Measurements from ENCODE around the gene IL1RAPL1.

Gene IL1RAPL1

DNA sequence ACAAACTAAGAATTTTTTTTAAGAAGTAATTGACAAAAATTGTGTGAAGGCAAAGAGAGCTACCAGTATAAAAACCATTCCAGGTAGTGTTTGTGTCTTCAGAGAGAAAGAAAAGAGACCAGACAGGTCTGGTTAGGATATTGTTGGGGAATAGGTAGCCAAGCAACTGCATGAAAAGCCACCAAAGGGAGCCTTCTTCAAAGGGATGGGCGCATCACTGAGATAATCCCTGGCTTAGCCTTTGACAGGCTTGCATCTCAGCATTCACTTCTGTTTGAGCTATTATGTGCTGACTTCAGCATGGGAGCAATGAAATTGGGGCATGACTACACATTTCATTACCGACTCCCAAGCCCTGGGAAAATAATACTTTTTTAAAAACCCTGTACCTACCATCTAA is 496.6 kb downstream of the IL1RAPL1 start:
- H3F3A ChIP-seq (ENCODE audit: low read depth), result no peaks in the 10 kb centered on the region
- no peak overlapping the region for H3K4me2 ChIP-seq (ENCODE audit: low read depth, low read length, poor library complexity, severe bottlenecking)
- H4K20me1 ChIP-seq (ENCODE audit: insufficient read depth, low read length, poor library complexity, severe bottlenecking), result no peaks in the 10 kb centered on the region
- H3K4me3 ChIP-seq (ENCODE audit: low read length, poor library complexity, severe bottlenecking), result no peak overlapping the region
- no peaks in the 10 kb centered on the region for H3K79me2 ChIP-seq (ENCODE audit: insufficient read depth, low read length)
- no peak for TF ChIP-seq EZH2phosphoT487 (IDR thresholded peaks at IDR 0.05; ENCODE audit: borderline replicate concordance)
- TF ChIP-seq, protein P1, sequence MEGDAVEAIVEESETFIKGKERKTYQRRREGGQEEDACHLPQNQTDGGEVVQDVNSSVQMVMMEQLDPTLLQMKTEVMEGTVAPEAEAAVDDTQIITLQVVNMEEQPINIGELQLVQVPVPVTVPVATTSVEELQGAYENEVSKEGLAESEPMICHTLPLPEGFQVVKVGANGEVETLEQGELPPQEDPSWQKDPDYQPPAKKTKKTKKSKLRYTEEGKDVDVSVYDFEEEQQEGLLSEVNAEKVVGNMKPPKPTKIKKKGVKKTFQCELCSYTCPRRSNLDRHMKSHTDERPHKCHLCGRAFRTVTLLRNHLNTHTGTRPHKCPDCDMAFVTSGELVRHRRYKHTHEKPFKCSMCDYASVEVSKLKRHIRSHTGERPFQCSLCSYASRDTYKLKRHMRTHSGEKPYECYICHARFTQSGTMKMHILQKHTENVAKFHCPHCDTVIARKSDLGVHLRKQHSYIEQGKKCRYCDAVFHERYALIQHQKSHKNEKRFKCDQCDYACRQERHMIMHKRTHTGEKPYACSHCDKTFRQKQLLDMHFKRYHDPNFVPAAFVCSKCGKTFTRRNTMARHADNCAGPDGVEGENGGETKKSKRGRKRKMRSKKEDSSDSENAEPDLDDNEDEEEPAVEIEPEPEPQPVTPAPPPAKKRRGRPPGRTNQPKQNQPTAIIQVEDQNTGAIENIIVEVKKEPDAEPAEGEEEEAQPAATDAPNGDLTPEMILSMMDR (conservative IDR thresholded peaks at IDR 0.05; ENCODE audit: low read length), result no peak
- H3K9me3 ChIP-seq (ENCODE audit: insufficient read depth, low read depth, low read length), result no peaks in the 10 kb centered on the region
- H3K9me2 ChIP-seq (replicated peaks; ENCODE audit: low read depth, low read length), result no peaks in the 10 kb centered on the region
- no peaks in the 10 kb centered on the region for H3K27me3 ChIP-seq (ENCODE audit: insufficient read depth, low read length, poor library complexity, severe bottlenecking)
- no peaks in the 10 kb centered on the region for H3K36me3 ChIP-seq (ENCODE audit: insufficient read depth, low read length)
- no peaks in the 10 kb centered on the region for H3K4me1 ChIP-seq (ENCODE audit: insufficient read depth, low read length, poor library complexity, severe bottlenecking)
- H3K9ac ChIP-seq (ENCODE audit: low read depth, low read length, poor library complexity, severe bottlenecking), result no peak overlapping the region
- H2AFZ ChIP-seq (ENCODE audit: low read length), result no peak overlapping the region

DNA sequence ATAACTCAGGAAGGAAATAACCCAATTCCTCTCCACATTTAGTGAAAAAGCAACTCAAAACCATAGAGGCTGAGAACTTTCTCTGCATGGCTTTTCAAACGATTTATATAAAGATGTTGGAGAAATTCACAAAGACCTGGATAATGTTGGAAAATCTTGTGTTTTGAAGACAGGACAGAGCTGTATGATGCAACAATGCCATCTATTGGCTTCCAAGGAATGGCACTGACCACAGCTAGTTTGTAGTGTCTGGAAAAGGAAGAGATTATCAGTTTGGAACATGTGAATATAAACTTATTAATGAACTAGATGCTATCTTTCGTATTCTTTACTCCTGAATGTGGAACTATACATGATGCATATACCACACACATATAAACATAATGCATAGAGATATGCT is 503.6 kb downstream of the IL1RAPL1 start:
- no peak overlapping the region for H3K4me3 ChIP-seq (ENCODE audit: low read length, poor library complexity, severe bottlenecking)
- H3K79me2 ChIP-seq (ENCODE audit: insufficient read depth, low read length), result no peaks in the 10 kb centered on the region
- no peaks in the 10 kb centered on the region for H3K36me3 ChIP-seq (ENCODE audit: insufficient read depth, low read length)
- H4K20me1 ChIP-seq (ENCODE audit: insufficient read depth, low read length, poor library complexity, severe bottlenecking), result no peaks in the 10 kb centered on the region
- no peak overlapping the region for H3K4me2 ChIP-seq (ENCODE audit: low read depth, low read length, poor library complexity, severe bottlenecking)
- H2AFZ ChIP-seq (ENCODE audit: low read length), result no peak overlapping the region
- no peaks in the 10 kb centered on the region for H3K9me3 ChIP-seq (ENCODE audit: insufficient read depth, low read depth, low read length)
- H3K4me1 ChIP-seq (ENCODE audit: insufficient read depth, low read length, poor library complexity, severe bottlenecking), result no peaks in the 10 kb centered on the region
- no peak overlapping the region for H3K9ac ChIP-seq (ENCODE audit: low read depth, low read length, poor library complexity, severe bottlenecking)
- H3F3A ChIP-seq (ENCODE audit: low read depth), result no peaks in the 10 kb centered on the region
- no peak for TF ChIP-seq EZH2phosphoT487 (IDR thresholded peaks at IDR 0.05; ENCODE audit: borderline replicate concordance)
- TF ChIP-seq, protein P1 (conservative IDR thresholded peaks at IDR 0.05; ENCODE audit: low read length), result no peak
- H3K27me3 ChIP-seq (ENCODE audit: insufficient read depth, low read length, poor library complexity, severe bottlenecking), result no peaks in the 10 kb centered on the region
- no peaks in the 10 kb centered on the region for H3K9me2 ChIP-seq (replicated peaks; ENCODE audit: low read depth, low read length)

DNA sequence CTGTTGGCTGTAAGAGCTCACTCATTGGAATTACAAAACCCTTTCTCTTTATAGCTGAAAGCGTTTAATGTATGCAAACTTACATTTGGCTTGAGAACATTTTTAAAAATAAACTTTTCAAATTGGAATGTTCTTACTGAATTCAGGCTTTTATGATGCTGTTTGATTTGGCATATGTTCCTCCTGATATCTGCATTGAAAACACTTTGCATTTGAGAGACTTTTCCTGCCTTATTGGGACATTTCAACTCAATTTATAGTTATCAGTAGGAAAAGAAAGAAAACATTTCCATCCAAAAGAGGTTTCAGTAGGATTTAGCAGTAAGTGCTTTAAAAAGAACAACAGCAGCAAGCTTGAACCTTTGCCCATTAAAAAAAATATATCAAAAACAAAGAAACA is 520.0 kb downstream of the IL1RAPL1 start:
- H3K79me2 ChIP-seq (ENCODE audit: insufficient read depth, low read length), result no peaks in the 10 kb centered on the region
- no peak overlapping the region for H3K9ac ChIP-seq (ENCODE audit: low read depth, low read length, poor library complexity, severe bottlenecking)
- no peak overlapping the region for H3K4me3 ChIP-seq (ENCODE audit: low read length, poor library complexity, severe bottlenecking)
- H3K9me2 ChIP-seq (replicated peaks; ENCODE audit: low read depth, low read length), result no peaks in the 10 kb centered on the region
- no peaks in the 10 kb centered on the region for H3F3A ChIP-seq (ENCODE audit: low read depth)
- H3K4me2 ChIP-seq (ENCODE audit: low read depth, low read length, poor library complexity, severe bottlenecking), result no peak overlapping the region
- H3K9me3 ChIP-seq (ENCODE audit: insufficient read depth, low read depth, low read length), result no peaks in the 10 kb centered on the region
- no peaks in the 10 kb centered on the region for H3K36me3 ChIP-seq (ENCODE audit: insufficient read depth, low read length)
- H2AFZ ChIP-seq (ENCODE audit: low read length), result no peak overlapping the region
- H3K4me1 ChIP-seq (ENCODE audit: insufficient read depth, low read length, poor library complexity, severe bottlenecking), result no peaks in the 10 kb centered on the region
- TF ChIP-seq, protein P1 (conservative IDR thresholded peaks at IDR 0.05; ENCODE audit: low read length), result no peak
- no peak for TF ChIP-seq EZH2phosphoT487 (IDR thresholded peaks at IDR 0.05; ENCODE audit: borderline replicate concordance)
- no peaks in the 10 kb centered on the region for H4K20me1 ChIP-seq (ENCODE audit: insufficient read depth, low read length, poor library complexity, severe bottlenecking)
- H3K27me3 ChIP-seq (ENCODE audit: insufficient read depth, low read length, poor library complexity, severe bottlenecking), result no peaks in the 10 kb centered on the region
